Measurements from ENCODE around the gene TLR8.

The TLR8 gene

DNA sequence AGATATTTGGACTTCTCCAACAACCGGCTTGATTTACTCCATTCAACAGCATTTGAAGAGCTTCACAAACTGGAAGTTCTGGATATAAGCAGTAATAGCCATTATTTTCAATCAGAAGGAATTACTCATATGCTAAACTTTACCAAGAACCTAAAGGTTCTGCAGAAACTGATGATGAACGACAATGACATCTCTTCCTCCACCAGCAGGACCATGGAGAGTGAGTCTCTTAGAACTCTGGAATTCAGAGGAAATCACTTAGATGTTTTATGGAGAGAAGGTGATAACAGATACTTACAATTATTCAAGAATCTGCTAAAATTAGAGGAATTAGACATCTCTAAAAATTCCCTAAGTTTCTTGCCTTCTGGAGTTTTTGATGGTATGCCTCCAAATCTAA is 19.3 kb upstream of the TLR8 start:
- DNase-seq (ENCODE audit: low read depth in 2 of 2): no peak
- TF ChIP-seq, protein P1, sequence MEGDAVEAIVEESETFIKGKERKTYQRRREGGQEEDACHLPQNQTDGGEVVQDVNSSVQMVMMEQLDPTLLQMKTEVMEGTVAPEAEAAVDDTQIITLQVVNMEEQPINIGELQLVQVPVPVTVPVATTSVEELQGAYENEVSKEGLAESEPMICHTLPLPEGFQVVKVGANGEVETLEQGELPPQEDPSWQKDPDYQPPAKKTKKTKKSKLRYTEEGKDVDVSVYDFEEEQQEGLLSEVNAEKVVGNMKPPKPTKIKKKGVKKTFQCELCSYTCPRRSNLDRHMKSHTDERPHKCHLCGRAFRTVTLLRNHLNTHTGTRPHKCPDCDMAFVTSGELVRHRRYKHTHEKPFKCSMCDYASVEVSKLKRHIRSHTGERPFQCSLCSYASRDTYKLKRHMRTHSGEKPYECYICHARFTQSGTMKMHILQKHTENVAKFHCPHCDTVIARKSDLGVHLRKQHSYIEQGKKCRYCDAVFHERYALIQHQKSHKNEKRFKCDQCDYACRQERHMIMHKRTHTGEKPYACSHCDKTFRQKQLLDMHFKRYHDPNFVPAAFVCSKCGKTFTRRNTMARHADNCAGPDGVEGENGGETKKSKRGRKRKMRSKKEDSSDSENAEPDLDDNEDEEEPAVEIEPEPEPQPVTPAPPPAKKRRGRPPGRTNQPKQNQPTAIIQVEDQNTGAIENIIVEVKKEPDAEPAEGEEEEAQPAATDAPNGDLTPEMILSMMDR (IDR thresholded peaks at IDR 0.05; ENCODE audit: low read depth, low read length): no peak
- no peak overlapping the region for H3K4me3 ChIP-seq (replicated peaks in 1 of 2; ENCODE audit: low read depth in 2 of 2, low read length in 2 of 2)

DNA sequence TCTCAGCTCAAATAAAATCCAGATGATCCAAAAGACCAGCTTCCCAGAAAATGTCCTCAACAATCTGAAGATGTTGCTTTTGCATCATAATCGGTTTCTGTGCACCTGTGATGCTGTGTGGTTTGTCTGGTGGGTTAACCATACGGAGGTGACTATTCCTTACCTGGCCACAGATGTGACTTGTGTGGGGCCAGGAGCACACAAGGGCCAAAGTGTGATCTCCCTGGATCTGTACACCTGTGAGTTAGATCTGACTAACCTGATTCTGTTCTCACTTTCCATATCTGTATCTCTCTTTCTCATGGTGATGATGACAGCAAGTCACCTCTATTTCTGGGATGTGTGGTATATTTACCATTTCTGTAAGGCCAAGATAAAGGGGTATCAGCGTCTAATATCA is 18.7 kb upstream of the TLR8 start:
- TF ChIP-seq, protein P1 (IDR thresholded peaks at IDR 0.05; ENCODE audit: low read depth, low read length): no peak
- DNase-seq (ENCODE audit: low read depth in 2 of 2): no peak
- no peak overlapping the region for H3K4me3 ChIP-seq (replicated peaks in 1 of 2; ENCODE audit: low read depth in 2 of 2, low read length in 2 of 2)

DNA sequence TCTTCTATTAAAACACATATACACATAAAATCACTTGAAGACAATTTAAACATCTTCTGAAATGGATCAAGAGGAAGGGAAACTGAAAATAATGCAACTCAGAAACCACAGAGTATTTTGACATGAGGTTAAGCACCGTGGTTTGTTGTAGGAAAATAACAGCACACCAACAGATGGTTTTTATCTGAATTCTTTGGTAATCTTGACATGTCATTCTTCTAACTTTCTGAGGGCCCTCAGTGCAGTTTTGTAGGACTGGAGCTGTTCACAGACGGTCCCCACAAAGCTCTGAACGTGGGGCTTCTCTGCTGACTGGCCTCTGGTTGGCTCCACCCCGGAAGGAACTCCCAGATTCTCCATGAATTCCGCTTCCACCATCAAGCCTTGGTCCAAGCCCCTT is 16.0 kb upstream of the TLR8 start:
- TF ChIP-seq, protein P1 (IDR thresholded peaks at IDR 0.05; ENCODE audit: low read depth, low read length): no peak
- H3K4me3 ChIP-seq (replicated peaks in 1 of 2; ENCODE audit: low read depth in 2 of 2, low read length in 2 of 2): no peak overlapping the region
- DNase-seq (ENCODE audit: low read depth in 2 of 2): peak in 1 of 2 donors; percentile 32

DNA sequence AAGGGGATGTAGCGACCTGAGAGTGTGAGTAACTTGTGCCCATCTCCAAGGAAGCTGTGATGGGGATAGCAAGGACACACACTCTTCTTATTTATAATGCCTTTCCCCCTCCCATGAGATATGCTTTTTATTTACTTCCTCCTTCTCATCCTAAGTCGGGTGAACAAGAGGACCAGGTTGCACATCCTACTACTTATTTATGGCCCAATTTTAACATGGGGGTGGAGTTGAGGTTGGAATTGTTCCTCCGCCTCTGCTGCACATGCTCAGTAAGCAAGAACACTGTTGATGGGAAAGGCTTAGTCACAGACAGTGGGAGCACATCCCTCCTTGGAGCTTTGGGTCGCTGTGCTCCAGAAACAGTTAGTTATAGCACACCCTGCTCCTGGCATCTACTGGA is 15.2 kb upstream of the TLR8 start:
- TF ChIP-seq, protein P1 (IDR thresholded peaks at IDR 0.05; ENCODE audit: low read depth, low read length): no peak
- DNase-seq (ENCODE audit: low read depth in 2 of 2): no peak
- no peak overlapping the region for H3K4me3 ChIP-seq (replicated peaks in 1 of 2; ENCODE audit: low read depth in 2 of 2, low read length in 2 of 2)

DNA sequence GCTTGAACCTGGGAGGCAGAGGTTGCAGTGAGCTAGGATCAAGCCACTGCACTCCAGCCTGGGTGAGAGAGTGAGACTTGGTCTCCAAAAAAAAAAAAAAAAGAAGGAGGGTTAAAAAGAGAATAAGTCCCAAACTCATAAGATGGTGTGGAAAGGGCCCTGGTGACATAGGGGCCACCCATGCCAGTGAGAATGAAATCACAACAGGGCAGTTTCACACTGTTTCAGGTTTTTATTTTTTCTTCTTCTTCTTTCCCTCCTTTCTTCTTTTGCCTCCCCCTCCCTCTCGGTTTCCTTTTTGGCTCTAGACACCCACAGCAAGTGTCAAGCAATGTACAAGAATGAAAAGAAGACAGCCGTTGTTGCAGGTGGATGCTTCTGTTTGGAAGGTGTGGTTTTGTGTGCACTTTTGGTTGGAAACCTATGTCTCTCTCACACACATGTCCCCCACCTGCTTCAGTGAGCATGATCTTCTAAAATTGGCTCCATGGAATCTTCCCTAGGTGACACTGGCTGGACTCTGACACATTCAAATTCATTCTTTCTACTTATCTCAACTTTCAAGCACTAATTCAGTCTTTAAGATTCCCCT is 14.4 kb upstream of the TLR8 start:
- TF ChIP-seq, protein P1 (IDR thresholded peaks at IDR 0.05; ENCODE audit: low read depth, low read length): no peak
- DNase-seq (ENCODE audit: low read depth in 2 of 2): no peak

DNA sequence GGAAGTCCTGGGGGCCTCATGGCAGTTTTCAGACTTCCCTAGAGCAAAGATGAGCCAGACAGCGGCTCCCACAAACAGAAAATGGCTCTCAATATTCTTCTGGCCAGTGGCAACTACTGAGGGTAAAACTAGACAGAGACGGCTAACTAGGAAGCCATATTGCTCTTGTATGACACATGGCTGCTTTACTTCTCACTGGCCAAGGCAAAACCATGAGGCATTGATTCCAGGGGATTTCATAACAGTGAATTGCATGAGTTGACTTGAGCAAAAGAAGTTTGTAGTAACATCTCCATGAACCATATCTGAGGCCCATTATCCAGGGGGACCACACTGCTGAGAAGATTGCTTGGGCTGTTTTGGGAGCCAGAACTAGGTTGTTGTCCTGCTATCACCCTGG is 13.7 kb upstream of the TLR8 start:
- TF ChIP-seq, protein P1 (IDR thresholded peaks at IDR 0.05; ENCODE audit: low read depth, low read length): no peak
- no peak for DNase-seq (ENCODE audit: low read depth in 2 of 2)
- H3K4me3 ChIP-seq (replicated peaks in 1 of 2; ENCODE audit: low read depth in 2 of 2, low read length in 2 of 2): no peak overlapping the region

More for the DNA sequence above, 14.4 kb upstream of the TLR8 start:
- H3K4me3 ChIP-seq (replicated peaks in 1 of 2; ENCODE audit: low read depth in 2 of 2, low read length in 2 of 2): no peak overlapping the region
